HG02870 (cell line): ENCODE data around the gene USP25.

Experiments used
- ATAC-seq: cut with Tn5 transposase; IDR thresholded peaks from one replicate; pipeline ENCODE4 v1.9.1; 2021; ENCODE audit warnings: mild to moderate bottlenecking, moderate library complexity; ENCODE audit not compliant: unreplicated experiment

USP25 gene

DNA sequence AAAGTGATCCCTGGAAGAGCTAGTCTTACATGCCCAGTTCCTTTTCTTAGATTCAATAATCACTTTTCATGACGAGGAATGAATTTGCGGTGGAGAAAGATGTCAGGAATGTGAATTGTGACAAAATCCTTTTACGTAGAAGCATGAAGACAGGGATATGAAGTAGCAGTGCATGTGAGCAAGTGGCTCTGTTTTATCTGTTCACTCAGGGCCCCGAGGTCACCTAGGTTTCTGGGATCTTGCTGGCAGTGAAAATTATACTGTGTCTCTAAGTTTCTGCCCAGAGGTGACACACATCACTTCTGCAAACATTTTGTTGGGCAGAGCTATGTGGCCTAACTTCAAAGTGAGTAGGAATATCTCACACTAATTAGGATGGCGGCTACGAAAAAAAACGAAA, 79.3 kb downstream of the USP25 start:
- no peak for ATAC-seq

DNA sequence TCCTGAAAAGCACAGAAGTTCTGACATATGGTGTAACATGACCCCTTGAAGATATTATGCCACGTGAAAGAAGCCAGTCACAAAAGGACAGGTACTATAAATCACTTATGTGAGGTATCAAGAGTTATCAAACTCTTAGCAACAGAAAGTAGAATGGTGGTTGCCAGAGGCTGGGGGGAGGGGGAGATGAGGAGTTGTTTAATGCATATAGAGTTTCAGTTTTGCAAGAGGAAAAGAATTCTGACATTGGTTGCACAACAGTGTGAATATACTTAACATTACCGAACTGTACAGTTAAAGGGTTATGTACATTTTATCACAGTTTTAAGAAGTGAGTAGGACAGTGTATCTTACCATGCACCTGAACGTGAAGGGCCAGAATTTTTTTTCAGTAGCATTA, 80.0 kb downstream of the USP25 start:
- ATAC-seq: no peak

DNA sequence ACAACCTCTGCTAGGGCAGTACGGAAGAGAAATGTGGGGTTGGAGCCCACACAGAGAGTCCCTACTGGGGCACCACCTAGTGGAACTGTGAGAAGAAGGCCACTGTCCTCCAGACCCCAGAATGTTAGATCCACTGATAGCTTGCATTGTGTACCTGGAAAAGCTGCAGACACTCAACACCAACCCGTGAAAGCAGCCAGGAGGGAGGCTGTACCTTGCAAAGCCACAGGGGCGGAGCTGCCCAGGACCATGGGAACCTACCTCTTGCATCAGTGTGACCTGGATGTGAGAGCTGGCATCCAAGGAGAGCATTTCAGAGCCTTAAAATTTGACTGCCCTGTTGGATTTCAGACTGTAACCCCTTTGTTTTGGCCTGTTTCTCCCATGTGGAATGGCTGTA, 85.5 kb downstream of the USP25 start:
- ATAC-seq: no peak

DNA sequence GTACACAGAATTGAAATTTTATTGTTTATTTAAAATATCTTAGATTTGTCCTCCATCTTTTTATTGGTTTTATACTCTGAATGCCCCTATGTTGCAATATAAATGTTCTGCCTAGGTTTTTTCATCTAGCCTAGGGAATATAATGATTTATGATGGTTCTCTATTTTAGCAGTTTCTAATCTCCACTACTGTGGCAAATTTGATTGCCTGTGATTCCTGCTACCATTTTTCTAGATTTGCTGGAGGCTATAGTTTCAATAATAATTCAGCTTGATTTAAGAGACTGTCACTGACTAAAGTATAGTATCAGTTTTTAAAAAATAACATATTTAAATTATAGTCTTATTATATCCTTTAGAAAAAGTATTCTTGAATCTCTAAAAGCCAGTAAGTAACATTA, 90.5 kb downstream of the USP25 start:
- ATAC-seq: no peak

DNA sequence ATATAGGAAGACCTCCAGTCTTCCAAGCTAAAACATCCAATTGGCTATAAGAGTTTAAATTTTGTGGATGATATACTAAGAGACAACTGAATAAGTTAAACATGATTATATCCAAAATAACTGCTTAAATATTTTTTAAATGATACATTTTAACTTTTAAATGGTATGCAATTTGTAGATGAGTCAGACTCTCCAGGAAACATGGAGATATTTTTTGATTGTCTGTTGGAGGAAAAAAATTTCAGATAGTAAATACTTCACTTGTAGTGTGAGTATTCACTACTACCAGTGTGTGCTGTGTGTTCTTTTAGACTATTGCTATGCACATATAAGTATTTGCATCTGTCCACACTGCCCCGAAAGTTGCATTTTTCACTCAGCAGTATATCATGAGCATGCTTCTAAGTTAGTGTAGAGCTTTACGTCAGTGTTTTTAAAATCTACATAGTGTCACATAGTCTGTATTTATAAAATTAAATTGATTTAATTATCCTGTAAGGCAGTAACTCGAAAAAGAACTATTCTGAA, 91.1 kb downstream of the USP25 start:
- ATAC-seq: no peak

DNA sequence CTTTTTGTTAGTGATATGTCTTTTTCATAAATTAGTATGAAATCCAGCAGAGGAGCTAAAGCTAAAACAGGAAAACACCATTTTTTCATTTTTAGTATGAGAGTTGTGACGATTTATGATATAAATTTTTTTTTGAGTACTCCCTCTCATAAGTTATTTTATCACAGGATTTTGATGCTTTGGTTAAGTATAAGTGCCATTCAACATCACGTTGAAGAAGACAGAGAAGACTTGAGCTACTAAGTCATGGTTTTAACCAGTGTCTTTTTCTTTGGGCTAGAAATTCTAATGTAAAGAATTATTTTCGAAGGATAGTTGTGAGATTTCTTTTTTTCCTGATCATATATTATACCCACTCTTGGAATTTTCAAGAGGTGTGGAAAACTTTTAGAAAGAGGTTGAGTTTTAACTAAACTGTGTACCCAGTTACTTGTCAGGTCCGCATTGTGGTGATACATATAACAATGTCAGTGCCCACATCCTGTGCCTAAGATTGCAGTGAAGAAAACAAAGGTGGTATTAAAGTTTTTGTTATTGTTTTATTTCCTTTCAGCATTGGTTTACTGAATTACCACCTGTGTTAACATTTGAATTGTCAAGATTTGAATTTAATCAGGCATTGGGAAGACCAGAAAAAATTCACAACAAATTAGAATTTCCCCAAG, 93.8 kb downstream of the USP25 start:
- no peak for ATAC-seq

DNA sequence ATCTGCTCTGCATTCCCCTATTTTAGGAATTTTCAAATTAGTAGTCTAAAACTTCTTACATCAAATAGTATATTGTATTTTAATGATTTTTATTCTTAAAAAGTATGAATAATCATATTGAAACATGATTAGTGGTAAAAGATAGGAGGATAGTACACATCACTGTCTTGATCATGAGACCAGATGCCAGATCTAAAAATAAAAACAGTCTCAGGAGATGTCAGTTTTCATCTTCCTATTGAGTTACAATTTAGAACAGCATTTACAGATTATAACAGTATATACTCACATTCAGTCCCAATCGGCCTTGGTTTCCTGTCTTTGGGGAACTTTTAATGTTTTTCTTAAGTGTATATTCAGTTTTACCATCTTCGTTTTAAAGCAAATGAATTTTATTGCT, 95.9 kb downstream of the USP25 start:
- ATAC-seq: no peak

DNA sequence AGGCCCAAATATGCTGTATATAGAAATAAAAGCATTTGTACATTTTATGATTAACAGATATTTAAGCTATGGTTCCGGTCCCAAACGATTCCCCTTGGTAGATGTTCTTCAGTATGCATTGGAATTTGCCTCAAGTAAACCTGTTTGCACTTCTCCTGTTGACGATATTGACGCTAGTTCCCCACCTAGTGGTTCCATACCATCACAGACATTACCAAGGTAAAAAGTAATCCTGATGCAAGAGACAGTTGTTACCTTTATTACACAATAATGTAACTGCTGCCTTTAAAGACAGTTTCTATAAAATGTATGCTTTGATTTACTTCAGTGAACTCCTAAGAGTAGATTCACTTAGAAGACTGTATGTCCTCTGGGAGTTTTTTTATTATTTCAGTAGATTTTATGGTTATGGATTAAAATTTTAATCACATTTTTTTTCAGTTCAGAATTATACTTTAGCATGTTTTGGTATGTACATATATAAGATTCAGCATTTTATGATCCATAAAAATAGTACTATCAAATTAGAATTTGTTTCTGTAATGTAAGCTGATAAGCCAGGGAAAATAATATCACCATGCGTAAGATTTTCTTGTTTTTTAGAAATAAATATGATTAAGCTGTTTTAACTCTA, 96.5 kb downstream of the USP25 start:
- peak; percentile 84 for ATAC-seq

DNA sequence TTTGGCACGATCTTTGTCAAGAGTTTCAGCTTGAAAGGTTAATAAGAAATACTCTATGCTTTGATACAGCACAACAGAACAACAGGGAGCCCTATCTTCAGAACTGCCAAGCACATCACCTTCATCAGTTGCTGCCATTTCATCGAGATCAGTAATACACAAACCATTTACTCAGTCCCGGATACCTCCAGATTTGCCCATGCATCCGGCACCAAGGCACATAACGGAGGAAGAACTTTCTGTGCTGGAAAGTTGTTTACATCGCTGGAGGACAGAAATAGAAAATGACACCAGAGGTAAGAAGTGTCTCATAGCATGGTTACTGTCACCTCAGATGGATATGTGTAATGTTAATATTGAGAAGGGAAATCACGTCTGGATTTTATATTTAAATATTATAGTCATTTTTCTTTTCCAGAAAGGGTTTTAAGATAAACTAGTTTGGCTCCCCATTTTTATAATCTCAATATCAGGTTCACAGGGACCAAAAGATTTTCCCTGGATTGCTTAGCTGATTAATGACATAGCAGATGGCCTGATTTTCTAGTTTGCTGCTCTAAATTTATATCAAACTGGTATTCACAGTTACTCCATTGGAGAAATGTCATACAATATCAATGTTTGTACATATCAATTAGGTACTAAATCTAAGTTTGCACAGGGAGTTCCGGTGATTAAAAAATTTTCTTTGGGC, 97.3 kb downstream of the USP25 start:
- ATAC-seq: no peak

DNA sequence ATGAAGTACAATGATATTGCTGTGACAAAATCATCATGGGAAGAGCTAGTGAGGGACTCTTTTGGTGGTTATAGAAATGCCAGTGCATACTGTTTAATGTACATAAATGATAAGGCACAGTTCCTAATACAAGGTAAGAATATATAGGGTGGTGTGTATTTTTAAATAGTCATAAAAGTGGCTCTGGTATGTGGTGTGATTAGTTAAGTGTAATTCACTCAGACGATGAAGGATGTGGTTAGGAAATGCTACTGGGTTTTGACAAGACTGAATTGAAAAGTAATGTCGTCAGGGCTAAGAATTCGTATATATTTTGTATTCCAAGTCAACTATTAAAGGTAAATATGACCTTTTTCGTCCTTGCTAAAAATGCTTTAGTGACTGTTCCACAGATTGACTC, 101.7 kb downstream of the USP25 start:
- no peak for ATAC-seq

DNA sequence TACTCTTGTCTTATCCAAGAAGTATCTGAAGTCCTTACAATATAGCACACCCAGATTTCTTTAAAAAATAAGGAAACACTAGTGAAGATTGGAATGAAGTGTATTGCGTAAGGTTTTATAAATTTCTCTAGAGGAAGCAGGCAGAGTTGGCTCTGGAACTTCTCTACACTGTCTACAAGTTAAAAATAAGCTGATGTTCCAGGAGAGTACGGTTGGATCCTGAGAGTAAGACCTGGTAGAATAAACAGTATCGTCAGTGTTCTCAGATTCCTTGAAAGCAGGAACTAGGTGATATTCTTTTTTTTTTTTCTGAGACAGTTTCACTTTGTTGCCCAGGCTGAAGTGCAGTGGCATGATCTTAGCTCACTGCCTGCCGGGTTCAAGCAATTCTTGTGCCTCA, 107.9 kb downstream of the USP25 start:
- ATAC-seq: no peak

DNA sequence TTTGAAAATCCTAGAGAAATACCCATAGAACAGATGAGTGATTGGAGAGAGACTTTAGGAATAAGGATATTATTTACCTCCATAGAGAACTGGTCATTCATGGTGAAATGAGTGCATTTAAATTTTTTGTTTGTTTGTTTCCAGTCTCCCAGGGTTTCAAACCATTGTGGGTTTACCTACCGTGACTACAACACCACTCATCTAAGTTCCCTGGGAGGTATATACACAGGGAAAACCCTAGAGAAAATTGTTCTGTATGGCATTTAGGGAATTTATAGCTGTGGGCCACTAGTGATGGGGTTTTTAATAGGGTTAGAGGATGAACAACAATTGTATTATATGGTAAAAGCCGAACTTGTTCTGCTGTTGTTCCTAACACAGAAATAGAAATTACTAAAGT, 109.2 kb downstream of the USP25 start:
- no peak for ATAC-seq

DNA sequence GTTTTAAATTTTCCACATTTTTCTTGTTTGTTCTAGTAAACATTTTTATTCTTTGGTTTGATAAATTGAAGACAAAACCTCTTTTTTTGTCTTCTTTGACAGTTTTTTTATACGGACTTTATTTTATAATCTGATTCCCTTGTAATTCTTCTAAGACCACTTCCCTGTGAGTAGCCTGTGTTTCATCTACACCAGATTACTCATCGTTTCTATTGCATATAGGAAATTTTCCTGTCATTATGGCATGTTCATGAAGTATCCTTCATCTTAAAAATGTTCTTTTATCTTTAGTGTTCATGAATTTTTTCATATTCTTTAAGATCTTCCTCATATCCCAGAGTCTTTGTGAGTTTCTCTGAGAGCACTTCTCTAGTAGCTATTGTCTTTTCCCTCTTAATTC, 109.8 kb downstream of the USP25 start:
- no peak for ATAC-seq

DNA sequence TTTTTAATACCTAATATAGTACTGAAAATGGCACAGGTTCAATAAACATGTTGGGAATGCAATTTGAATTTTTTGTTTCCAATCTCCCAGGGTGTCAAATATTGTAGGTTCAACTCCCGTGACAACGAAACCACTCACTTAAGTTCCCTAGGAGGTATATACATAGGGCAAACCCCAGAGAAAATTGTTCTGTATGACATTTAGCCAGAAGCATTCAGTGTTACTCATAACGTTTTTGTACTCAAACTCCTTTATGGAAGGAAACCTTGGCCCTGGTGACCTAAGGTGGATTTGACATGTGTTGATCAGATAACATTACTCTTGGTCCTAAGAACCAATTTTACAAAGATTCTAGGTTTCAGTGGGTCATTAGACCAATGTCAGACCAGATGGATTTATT, 110.6 kb downstream of the USP25 start:
- no peak for ATAC-seq

DNA sequence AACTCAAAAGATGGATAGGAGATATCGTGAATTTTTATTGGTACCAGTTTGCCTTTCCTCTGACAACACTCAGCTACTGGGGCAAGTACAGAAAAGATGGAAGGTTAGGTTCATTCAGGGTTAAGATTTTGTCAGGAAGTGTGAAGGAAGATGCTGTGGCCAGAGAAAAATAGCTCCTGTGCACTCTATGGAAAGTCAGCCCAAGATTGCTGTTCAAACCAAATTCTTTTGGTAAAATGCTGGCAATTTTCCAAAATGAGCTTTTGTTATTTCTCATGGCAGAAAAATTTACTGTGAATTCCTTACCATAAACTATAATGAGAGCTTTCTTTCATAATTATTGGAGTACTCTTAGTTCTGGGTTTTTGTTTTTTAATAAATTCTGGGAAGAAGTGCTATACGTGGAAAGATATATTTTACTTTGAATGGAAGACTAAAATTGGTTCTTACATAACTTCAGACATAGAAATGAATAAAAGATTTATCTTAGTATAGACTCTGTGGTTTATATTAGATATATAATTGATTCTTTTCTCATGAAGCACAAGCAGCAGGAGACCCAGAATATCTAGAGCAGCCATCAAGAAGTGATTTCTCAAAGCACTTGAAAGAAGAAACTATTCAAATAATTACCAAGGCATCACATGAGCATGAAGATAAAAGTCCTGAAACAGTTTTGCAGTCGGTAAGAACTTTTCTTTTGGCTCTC, 112.2 kb downstream of the USP25 start:
- no peak for ATAC-seq

DNA sequence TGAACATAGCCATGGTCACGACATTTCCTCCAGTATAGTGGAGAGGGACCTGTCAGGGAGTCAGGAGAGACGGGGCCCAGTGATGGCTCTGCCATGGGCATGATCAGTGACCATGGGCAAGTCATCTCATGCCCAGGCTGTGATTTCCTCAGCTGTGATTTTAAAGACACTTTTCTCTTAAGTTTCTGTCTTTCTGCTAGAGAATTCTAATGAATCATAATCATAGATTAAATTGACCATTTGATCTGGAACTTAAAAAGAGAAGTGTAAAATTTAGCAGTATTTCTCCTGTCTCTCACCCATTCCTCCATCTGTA, 112.7 kb downstream of the USP25 start:
- ATAC-seq: no peak

DNA sequence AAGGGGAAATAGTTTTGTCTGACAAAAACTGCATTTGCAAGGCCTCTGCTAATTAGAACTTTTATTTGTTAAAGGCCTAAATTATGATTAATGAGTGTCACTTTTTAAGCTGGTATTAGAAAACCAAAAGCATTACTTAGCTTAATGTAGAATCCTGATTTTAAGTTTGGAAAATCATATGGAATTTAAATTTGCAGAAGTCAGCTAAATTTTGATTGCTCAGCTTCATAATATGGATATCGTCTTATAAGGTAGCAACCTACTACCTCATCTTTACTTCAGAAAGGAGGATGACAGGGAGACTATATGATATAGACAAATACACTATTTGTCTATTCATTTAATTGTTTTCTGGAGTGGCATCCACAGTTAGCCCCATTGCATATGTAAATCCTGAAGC, 114.0 kb downstream of the USP25 start:
- no peak for ATAC-seq

DNA sequence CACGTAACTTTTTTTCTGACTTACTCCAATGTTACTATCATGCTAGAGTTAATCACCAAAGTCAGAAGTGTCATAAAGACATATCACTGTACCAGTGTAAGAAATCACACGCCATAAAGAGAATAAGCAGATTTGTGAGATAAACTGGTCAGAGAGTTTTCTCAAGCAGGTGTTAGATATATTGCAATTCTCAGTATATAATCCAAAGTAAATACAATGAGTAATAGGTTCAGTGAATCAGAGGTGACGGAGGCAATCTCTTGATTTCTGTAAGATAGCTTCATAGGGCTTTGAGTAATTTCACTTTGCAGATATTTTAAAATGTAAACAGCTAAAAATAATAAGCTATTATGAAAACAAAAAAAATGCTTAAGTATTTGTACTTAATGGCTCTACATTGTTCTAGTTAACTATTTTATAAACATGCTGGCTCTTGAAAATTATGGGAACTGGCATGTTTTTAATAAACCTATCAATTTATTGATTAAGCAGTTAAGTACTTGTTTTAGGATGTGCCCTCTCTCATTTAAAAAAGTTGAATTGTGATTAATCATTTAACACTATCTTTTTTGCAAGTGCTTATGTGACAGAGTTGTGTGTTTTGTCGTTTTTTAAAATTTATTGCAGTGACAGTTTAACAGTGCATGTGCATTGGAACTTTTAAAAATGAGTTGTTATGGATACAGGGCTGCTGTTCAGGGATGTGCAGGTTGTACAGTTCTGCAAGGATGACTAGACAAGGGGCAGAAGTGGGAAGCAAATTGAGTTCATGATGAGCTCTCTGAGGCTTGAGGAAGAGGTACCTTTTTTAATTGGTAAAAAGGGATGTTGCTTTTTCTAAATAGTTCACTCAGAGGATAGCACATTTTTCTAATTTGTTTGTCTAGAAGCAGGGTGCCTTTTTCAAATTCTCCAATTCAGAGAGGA, 119.1 kb downstream of the USP25 start:
- ATAC-seq: no peak

DNA sequence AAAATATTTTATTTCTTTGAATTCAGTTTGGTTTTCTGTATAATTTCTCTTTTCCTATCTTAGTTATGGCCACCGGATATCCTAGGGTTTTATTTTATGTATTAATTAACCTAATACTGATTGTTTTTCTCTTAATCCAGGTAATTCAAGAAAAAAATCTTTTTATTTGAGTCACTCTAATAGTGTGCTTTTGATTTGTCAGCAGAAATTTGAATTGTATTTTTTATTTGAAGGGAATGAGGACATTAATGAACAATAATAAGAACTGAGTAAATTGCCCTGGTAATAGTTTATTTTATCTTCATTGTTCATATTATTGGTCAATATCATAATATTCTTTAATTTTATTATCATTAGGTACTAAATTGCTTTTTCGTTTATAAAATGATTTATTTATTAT, 120.1 kb downstream of the USP25 start:
- no peak for ATAC-seq

DNA sequence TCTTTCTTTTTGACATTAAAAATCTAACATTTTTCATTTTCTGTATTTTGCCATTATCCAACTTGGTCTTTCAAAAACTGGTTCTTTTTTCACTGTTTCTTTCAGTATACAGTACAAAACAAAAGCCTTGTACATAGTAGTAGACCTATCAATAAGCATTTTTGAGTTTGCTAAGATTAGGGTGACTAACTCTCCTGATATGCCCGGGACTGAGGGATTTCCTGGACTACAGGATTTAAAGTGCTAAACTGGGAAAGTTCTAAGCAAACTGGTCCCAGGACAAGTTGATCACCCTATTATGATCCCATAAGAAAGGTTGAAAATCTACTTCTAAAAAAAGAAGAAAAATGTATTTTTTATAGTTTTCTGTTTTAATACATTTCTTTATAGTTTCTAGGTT, 120.9 kb downstream of the USP25 start:
- ATAC-seq: no peak

DNA sequence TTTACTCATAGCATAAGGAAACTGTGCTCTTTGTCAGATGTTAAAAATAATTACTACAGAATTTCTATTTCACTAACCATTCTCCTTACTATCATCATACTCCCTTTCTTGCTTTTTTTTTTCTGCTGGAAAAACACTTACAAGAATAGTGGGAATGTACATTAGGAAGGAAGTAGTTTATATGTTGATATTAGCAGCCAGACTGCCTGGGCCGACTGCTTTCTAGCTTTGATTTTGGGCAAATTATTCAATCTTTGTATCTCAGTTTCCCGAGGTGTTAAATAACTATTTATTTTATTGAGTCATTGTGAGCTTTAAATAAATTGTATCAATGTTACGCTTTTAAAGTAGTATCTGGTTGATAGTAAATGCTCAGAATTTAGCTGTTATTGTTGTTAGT, 122.4 kb downstream of the USP25 start:
- ATAC-seq: no peak
